NOMO-1 treated with DMSO at 0.1 percent for 48 hours (cell line): ENCODE data around the gene PLIN5.

Source experiments
- DNase-seq: peaks from one replicate; lab custom pipeline; 2025; ENCODE audit not compliant: unreplicated experiment; lab: John Stamatoyannopoulos, UW

The PLIN5 gene

DNA sequence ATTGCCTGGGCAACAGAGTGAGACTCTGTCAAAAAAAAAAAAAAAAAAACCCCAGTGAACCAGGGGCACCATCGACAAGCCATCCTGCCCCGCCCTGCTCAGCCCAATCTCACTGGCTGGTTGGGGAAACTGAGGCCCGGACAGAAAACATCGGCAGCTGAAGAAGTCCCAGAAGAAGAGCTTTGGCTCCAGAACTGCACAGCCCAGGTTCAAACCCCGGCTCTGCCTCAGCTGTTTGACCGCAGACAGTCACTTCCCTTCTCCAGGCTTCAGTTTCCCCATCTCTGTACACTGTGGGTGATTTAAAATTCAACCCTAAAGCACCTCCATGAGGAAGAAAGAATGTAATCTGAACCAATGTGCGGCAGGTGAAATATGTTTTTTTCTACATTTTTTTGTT, 33.9 kb upstream of the PLIN5 start:
- peak; percentile 78 for DNase-seq

DNA sequence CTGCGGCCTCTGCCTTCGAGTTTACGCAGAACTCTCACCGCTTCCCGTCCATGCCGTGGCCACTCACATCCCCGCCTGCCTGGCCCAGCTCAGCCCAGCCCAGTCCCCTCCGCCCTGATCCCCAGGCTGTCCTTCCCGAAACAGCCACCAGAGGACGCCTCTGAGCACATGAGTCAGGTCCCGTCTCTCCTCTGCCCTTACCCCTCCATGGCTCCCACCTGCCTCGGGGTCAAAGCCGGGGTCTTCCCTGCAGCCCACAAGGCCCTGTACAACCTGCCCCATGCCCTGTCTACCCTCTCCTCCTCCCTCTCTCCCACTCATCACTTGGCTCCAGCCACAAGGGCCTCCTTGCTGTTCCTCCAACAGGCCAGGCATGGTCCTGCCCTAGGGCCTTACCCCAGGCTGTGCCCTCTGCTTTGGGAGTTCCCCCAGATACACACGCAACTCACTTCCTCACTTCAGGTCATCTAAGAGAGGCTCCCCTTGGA, 32.6 kb upstream of the PLIN5 start:
- peak; percentile 42 for DNase-seq

DNA sequence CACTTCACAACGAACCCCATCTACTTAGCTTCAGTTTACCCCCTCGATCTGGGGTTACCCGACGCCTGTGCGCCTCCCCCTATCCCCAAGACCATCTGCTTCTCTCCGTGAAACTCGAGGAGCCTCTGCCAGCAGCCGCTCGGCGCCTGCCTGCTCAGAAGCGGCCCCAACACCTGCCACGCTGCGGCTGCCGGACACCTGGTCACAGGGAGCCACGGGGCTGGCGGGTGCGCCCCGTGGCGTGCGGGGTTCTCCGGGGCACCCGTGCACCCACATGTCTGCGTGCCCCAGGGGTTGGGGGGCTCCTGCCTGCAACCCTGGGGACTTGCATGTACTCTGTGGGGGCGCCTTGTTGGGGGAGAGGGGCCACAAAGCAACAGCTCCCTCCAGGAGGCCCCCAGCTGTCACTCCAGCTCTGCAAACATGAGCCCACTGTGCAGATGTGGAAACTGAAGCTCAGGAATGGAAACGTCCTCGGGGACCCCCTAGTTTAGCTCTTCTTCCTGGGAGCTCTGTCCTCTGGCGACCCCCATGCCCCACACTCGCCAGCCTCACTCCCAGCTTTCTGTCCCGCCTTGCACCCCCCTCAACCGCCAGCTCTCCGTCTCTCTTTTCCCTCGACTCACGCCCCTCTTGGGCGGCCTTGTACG, 31.5 kb upstream of the PLIN5 start:
- no peak for DNase-seq

DNA sequence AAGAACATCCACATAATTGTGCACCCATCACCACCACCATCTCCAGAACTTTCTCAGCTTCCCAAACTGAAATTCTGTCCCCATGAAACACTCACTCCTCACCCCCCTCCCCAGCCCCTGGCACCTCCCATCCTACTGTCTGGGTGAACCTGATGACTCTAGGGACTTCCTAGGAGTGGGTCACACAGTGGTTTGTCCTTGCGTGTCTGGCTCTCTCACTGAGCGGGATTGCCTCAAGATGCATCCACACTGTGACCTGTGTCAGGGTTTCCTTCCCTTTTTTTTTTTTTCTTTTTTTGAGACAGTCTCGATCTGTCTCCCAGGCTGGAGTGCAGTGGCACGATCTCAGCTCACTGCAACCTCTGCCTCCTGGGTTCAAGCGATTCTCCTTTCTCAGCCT, 28.5 kb upstream of the PLIN5 start:
- DNase-seq = peak; percentile 46

DNA sequence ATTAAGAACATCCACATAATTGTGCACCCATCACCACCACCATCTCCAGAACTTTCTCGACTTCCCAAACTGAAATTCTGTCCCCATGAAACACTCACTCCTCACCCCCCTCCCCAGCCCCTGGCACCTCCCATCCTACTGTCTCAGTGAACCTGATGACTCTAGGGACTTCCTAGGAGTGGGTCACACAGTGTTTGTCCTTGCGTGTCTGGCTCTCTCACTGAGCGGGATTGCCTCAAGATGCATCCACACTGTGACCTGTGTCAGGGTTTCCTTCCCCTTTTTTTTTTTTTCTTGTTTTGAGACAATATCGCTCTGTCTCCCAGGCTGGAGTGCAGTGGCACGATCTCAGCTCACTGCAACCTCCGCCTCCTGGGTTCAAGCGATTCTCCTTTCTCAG, 27.1 kb upstream of the PLIN5 start:
- peak; percentile 51 for DNase-seq

DNA sequence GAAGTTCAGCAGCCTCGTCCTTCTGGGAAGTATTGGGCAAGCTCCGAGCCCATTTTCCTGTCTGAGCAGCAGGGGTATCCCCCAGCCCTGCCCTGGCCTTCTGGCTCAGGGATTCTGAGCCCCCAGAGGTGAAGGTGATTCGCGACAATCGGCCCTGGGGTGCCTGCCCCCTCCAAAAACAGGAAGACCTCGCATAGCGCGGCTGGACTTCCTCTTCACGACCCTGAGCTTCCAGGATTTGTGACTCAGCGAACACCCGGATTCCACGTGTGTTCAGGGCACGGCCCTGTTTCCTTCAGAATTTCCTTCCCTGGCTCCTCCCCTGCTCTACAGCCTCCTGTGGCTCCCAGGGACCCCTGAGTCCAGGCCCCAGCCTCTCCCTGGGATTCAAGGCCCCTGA, 24.5 kb upstream of the PLIN5 start, which contains the start of gene SEMA6B:
Gene SEMA6B, minus strand, starts transcription at position 116 of the 400 bp plus-strand sequence. CDS start 1,227 bp downstream, outside the sequence.
- DNase-seq = no peak

DNA sequence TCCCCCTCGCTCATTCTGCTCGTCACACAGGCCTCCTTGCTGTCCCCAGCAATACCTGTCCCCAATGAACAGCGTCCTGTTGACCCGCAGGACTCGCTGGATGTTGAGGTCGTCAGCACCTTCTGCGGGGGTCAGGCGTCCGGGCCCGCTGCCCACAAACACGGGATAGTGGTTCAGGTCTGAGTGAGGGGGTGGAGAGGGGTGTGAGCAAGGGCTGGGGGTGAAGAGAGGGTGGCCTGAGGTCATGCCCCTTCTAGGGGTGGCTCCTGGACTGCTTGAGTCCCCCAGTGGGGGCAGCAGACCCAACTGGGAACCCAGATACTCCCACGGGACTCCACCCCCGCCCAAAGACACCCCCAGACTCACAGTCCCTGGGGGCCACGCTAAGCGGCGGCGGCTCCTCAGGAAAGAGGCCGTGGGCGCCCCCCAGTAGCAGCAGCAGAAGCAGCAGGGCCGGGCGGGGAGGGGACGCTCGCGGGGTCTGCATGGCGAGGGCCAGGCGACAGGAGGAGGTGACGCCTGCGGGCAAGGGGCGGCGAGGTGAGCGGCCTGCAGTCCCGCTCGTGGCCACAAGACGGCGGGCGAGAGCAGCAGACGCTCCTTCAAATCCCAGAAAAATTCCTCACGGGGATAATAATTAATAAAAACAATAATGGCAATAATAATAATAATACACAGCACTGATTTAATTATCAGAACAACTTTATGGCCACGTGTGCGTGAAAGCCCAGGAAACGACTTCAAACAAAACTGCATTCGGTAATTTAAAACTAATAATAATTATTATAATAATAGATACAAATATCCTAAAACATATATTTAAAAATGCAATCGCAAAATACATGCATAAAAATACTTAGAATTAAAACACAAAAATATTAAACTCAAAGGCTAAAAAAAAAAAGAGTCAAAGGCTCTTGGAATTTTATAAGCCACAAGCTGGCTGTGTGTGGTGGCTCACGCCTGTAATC, 23.2 kb upstream of the PLIN5 start:
- no peak for DNase-seq

DNA sequence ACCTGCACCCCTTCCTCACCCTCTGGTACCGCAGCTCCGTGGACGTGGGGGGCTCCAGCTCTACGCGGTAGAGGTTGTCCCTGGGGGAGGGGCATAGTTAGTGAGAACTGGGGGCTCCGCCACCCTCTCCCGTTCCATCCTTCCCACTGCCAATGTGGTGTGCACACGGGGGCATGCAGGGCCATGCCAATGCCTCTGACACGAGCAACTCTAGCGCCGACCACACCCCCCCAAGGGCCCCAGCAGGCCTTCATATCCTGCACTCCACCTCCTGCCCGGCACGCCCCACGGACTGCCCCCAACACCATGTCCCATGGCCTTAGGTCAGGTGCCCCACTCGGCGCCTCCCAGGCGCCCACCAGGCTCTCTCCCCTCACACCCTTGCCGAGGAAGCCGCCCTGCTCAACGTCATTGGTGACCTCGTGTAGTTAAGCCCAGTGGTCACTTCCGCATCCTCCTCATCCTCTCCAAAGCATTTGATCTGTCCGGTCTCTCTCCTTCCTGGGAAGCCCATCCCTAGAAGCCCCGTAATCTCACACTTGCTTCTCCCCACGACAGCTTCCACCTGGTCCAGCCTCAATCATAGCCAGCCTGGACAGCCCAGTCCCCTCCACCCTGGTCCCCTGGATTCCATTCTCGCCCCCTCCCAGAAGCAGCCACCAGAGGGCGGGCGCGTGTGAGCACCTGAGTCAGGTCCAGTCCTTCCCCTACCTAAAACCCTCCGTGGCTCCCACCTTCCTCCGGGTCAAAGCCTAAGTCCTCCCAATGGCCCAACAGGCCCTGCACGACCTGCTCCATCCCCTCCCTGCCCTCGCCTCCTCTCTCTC, 22.3 kb upstream of the PLIN5 start:
- DNase-seq = no peak

DNA sequence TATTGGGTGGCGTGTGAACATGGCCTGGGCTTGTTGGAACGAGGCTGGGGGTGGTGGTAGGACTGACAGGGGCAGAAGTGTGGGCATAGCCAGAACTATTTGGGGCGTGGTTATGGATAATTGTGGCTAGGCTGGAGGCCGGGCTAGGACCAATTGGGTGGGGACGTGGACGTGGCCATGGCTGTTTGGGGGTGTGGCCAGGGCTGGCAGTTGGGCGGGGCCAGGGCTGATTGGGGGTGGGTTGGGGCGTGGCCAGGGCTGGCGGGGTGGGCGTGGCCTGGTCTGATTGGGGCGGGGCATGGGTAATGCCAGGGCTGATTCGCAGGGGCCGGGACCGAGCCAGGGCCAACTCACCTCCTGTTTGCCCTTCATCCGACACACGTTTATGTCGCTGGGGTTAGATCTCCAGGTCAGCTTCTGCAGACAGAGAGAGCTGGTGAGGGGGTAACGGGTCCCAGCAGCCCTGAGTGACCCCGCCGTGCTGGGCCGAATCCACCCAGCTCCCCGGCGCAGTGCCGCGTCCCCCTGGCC, 21.6 kb upstream of the PLIN5 start:
- DNase-seq = peak; percentile 48

DNA sequence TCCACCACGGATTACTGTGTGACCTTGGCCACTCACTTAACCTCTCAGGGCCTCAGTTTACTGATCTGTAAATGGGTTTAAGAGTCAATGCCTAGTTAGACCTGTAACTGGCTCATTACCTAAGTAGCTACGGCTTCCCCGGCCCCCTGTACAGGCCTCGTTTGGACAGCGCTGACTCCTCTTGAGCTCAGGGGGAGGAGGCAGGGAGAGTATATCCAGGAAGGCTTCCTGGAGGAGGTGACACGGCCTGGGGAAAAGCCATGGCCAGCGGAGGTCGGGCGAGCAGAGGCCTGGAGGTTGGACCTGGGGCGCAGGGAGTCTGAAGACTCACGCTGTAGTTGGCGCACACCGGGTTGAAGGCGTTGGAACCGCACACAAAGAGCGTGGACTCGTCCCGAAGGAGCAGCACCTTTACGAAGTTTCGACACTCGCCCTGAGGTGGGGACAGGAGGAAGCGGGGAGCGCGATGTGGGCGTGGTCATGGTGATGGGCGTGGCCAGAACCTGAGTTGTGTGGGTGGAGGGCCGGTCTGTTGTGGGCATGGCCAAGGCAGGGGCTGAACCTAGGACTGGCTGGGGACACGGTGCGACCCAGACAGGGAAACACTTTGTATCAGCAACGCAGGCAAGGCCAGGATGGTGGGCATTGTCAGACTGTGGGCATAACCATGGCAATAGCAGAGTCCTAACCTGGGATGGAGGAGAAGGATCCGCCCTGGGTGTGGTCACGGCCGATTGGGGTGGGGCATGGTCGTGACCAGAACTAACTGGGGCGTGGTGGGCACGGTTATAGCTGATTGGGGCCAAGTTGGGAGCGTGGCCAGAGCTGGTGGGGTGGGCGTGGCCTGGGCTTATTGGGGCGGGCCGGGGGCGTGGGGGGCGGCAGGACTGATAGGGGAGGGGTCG, 20.9 kb upstream of the PLIN5 start:
- DNase-seq = peak; percentile 32

DNA sequence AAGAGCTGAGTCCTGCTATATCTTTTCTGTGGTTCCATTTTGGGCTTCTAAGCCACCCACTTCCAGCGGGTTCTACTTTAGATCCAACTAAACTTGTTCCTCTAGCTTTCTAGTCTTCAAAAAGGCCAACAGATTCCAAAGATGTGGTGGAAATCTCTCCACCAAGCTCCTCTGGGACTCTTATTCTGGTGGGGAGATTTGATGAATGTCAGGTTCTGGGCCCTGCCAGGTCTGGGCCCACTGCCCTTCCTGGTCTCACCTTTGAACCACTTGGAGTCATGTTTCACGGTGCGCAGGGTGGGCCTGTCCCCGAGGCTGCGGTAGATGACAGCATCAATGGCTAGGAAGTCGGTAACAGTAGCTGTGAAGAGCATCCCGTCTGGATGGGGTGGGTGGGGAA, 19.7 kb upstream of the PLIN5 start:
- no peak for DNase-seq

DNA sequence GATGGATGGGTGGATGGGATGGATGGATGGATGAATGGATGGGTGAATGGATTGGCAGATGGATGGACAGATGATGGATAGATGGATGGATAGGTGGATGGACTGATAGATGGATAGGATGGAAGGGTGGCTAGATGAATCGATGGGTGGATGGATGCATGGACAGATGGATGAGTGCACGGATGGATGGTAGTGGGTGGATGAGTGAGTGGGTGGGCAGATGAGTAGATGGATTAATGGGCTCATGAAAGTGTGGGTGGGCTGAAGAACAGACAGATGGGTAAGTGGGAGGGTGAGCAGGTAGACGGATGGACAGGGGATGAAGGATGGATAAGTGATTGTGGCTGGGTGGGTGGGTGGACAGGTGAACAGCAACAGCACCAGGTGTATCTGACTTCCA, 18.8 kb upstream of the PLIN5 start:
- no peak for DNase-seq

DNA sequence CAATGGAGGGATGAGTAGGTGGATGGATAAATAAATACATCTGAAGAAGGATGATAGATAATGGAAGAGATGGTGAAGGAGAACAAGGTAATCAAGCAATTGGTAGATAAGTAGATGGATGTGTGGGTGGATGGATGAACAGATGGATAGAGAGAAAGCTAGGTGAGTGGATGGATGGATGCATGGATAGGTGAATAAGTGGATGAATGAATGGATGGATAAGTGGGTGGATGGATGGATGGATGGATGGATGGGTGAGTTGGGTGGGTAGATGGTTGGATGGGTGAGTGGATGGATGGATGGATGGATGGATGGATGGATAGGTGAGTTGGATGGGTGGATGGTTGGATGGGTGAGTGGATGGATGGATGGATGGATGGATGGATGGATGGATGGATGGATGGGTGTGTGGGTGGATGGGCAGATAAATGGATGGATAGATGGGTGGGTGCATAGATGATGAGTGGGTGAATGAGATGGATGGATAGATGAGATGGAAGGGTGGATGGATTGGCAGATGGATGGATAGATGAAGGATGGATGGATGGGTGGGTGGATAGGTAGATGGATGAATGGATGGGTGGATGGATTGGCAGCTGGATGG, 18.2 kb upstream of the PLIN5 start:
- no peak for DNase-seq

DNA sequence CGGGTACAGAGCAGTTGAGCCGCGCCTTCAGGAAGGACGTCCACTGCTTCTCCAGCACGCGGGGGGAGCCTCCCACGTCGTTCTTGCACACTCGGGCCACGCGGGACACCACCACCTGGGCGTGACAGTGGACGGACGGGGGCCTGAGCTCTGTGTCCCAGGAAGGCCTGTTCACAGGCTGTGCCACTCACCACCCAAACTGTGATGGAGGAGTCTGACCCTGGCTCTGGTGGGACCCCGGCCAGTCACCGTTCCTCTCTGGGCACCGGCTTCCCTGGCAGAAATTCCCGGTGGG, 17.4 kb upstream of the PLIN5 start:
- no peak for DNase-seq

DNA sequence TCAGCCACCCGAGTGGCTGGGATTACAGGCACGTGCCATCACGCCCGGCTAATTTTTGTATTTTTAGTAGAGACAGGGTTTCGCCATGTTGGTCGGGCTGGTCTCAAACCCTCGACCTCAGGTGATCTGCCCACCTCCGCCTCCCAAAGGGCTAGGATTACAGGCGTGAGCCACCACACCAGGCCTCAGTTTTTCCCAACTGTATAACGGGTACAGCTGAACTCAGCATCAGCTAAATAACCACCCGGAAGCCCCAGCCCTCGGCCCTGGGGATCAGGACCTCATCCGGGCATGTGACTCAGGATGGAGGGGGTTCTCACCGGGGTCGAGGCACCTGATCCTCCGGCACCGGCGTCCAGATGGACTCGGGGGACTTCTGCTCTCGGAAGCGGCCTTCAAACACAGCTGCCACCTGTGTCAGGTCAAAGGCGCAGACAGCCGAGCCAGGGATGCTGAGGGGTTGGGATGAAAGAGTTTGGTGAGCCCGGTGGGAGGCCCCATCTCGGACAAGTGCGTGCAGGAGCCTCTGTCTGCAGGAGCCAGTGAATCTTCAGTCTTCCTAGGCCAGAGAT, 15.5 kb upstream of the PLIN5 start:
- no peak for DNase-seq

DNA sequence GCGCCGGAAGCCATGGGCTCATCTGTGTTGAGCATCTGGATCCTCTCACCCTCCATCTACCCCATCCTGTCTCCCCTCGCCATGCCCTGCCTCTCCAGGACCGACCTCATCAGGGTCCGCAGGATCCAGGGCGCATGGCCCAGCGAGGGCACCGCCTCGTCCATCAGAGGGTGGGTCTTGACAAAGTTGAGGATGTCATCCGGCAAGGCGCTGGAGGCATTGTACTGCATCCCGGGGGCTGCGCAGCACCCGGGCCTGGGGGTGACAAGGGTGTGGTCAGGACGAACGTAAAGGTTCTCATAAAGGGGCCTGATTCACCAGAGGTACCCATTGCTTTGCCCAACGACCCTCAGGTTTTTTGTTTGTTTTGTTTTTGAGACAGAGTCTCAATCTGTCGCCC, 15.0 kb upstream of the PLIN5 start:
- no peak for DNase-seq

DNA sequence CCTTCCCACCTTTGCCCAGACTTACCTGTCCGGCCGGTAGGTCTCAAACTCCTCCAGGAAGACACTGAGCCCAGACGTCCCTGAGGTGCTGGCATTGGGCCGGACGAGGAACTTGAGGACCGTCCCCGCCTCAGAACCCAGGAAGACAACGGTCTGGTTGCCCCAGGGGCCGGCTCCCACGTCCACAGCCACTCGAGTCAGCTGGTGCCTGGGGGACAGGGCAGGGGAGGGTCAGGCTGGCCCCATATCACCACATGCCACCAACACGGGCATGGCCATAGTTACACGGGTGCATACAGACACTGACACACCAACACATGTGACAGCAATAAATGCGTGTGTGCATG, 13.2 kb upstream of the PLIN5 start:
- DNase-seq = no peak

DNA sequence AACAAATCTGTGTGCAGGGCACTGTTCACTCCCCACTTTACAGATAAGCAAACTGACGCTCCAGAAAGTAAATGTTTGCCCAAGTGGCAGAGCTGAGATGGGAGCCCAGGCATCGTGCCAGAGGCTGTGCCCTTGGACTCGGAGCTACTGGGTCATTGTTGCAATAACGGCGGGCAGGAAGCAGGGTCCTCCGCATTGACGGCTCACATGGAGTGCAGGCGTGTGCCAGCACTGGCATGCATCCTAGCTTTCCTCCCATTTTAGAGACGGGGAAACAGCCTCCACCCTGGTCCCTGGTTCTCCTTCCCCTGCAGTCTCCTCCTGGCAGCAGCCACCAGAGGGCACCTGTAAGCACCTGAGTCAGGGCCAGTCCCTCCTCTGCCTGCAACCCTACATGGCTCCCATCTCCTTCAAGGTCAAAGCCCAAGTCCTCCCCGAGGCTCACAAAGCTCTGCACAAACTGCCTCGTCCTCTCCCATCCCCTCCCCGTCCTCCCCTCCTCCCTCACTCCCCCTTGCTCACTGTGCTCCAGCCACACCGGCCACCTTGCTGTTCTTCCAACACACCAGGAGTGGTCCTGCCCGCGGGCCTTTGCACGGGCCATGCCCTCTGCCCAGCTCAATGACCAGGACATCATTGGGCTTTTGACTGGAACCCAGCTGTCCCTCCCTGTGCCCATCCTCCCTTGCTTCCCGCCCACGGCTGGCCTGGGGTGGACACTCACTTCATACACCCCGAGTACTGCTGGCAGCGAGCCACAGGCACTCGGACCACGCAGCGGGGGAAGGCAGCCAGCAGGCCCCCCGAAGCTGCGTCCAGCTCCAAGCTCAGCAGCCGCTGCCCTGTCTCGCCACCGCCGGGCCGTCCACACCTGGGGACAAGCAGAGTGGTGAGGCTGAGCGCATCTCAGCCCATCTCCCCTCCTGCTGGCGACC, 12.5 kb upstream of the PLIN5 start:
- peak; percentile 34 for DNase-seq
